Duodenal mucosa (tissue), 2 donors: ENCODE measurements around the gene RASGEF1C.

ENCODE experiments used
- H3K27ac ChIP-seq: one replicate; pipeline ENCODE4 v1.7.0; 2013; ENCODE audit warnings: low read depth, low read length
- H3K27me3 ChIP-seq, 2 donors: one replicate each; pipeline ENCODE4 v1.7.0; 2013; ENCODE audit warnings: low read length in 2 of 2, control low read depth in 1 of 2; ENCODE audit not compliant: insufficient read depth in 2 of 2, control insufficient read depth in 1 of 2
- H3K36me3 ChIP-seq, 2 donors: one replicate each; pipeline ENCODE4 v1.7.0; 2013; ENCODE audit warnings: low read length in 2 of 2, control low read depth in 1 of 2; ENCODE audit not compliant: insufficient read depth in 2 of 2, control insufficient read depth in 1 of 2
- H3K4me1 ChIP-seq, 2 donors: one replicate each; pipeline ENCODE4 v1.7.0; 2013; ENCODE audit warnings: low read length in 2 of 2, control low read depth in 1 of 2; ENCODE audit not compliant: insufficient read depth in 2 of 2, control insufficient read depth in 1 of 2
- H3K4me3 ChIP-seq, 2 donors: one replicate each; pipeline ENCODE4 v1.7.0; 2013; ENCODE audit warnings: low read length in 2 of 2, low read depth in 1 of 2
- H3K9ac ChIP-seq, 2 donors: one replicate each; pipeline ENCODE4 v1.7.0; 2013; ENCODE audit warnings: low read length in 2 of 2, low read depth in 1 of 2
- H3K9me3 ChIP-seq, 2 donors: one replicate each; pipeline ENCODE4 v1.7.0; 2013; ENCODE audit warnings: low read length in 2 of 2, control low read depth in 1 of 2; ENCODE audit not compliant: control insufficient read depth in 1 of 2

Gene RASGEF1C

DNA sequence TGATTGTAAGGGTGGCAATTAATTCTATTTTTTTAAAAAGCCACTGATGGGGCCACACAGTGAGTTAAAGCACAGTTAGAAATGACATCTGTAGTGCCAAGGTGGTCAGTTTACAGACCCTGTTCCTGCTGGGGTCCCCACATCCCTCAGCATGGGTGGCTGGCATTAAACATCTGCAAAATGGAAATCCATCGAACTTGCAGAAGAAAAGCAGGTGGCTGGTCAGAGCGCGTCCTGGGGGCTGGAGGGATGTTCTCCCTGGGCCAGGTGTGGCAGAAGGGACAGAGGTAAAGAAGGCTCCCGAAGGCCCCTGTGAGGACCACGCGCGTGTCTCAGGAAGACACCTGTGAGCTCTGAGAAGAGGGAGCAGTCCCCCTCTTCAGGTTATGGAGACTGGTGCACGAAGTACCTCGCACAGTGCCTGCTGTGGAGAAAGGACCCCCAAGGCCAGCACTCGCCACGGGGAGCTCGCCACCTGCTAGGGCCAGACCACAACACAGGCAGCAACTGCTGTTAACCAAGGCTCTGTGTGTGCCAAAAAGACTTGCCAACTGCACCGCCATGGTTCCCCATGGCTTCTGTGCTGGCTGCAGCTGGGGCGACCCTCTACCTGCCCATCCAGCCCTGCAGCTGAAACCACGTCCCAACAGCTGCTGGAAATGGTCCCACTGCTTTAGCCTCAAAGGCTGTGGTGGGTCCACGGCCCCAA, 65.2 kb downstream of the RASGEF1C start:
- Histone ChIP-seq H3K9me3 (peaks cover 0 to 5% of the 10 kb centered on the region in 2 donors), H3K9ac (no peak overlapping the region), H3K27me3 (no peaks in the 10 kb centered on the region), H3K27ac (no peak overlapping the region), H3K4me3 (no peak overlapping the region), H3K36me3 (no peaks in the 10 kb centered on the region), H3K4me1 (no peaks in the 10 kb centered on the region)

DNA sequence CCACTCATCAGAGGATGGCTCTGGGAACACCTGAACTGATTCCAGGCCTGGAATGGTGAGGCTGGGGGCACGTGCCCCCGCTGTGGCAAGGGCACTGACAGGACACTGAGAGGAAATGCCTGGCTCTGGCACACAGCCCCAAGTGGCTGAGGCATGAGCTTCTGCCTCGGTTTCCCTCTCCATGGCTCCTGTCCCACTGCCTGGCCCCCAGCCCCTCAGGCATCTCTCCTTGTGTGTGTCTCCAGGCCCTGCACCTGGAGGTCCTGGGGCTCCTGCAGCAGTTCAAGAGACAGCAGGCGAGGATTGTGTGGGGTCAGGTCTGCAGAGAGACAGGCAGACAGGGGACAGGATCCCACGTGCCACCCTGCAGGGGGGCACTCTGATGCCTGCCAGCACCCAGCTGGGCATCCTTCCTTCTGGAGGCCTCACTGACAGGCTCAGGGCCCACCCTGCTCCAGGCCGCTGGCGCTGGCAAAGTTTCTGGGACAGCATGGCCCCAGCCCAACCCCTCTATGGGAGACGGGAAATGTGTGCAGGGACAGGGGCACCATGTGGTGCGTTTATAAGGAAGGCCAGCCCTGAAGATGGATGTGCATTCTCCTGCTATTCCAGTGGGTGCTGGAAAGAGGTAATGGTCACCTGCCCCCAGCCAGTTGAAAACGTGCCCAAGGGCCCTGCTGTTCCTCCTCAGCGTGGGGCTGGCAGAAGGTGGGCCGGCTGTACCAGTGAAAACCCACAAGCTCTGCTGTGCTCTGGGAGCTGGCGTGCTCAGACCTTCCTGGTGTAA, 66.0 kb downstream of the RASGEF1C start:
- H3K9me3 ChIP-seq: peaks cover 0 to 5% of the 10 kb centered on the region in 2 donors
- no peaks in the 10 kb centered on the region for H3K36me3 ChIP-seq
- H3K4me1 ChIP-seq: no peaks in the 10 kb centered on the region
- H3K27ac ChIP-seq: no peak overlapping the region
- H3K27me3 ChIP-seq: no peaks in the 10 kb centered on the region
- H3K4me3 ChIP-seq: no peak overlapping the region
- no peak overlapping the region for H3K9ac ChIP-seq

DNA sequence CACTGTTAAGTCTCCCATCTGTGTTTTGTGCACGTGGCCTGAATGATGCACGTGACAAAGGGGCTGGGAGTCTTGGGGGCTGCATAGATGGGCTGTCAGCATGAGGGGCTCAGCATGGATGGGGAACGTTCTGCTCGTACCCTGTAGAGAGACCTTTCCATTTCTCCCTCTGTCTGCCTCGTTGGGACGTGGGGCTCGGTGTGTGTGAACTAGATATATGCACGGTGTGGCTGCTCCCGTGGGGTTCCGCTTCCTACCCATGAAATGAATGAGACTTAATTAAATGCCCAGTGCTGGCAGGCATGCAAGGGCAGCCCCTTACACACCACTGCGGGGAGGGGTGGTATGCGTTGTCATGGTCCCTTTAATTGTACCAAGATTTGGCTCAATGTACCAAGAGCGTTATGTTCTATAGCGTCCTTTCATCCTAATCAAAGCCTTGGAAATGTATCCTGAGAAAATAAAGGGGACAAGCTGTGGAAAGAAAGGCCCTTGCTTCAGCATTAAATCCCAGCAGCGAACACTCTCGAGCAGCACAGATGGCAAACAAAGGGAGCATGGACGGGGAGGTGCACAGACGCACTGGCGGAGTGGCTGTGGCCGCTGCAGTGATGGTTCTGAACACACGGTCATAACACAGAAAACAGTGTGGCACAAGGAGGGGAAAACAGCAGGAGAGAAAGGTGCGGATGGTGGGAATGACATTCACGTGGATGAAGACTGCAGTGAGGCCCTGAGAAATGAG, 66.8 kb downstream of the RASGEF1C start:
- Histone ChIP-seq H3K36me3 (no peaks in the 10 kb centered on the region), H3K27ac (no peak overlapping the region), H3K27me3 (no peaks in the 10 kb centered on the region), H3K9me3 (peaks cover 0 to 5% of the 10 kb centered on the region in 2 donors), H3K4me1 (no peaks in the 10 kb centered on the region), H3K4me3 (no peak overlapping the region), H3K9ac (no peak overlapping the region)

DNA sequence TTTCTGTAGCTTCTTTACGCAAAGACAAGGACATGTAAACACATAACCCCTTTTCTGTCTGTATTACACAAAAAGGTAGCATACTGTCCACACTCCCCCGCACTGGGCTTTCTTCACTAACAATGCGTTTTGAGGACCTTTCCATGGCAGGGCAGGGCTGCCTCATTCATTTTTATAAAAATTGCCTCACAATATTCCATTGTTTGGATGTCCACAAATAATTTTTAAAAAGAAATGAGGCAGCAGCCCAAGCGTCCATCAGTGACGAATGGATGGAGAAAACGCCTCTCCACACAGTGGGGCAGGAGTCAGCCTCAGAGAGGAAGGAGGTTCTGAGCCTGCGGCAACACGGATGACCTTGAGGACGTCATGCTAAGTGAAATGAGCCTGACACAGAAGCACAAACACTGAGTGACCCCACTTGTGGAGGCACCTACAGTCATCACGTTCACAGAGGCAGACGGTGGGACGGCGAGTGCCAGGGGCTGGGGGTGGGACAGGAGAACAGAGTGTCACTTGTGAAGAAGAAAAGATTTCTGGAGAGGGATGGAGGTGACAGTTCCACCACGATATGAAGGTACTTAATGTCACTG, 67.8 kb downstream of the RASGEF1C start:
- H3K36me3 ChIP-seq: no peaks in the 10 kb centered on the region
- H3K9me3 ChIP-seq: peaks cover 0 to under 1% of the 10 kb centered on the region in 2 donors
- no peak overlapping the region for H3K27ac ChIP-seq
- H3K4me1 ChIP-seq: no peaks in the 10 kb centered on the region
- no peaks in the 10 kb centered on the region for H3K27me3 ChIP-seq
- no peak overlapping the region for H3K9ac ChIP-seq
- H3K4me3 ChIP-seq: no peak overlapping the region

DNA sequence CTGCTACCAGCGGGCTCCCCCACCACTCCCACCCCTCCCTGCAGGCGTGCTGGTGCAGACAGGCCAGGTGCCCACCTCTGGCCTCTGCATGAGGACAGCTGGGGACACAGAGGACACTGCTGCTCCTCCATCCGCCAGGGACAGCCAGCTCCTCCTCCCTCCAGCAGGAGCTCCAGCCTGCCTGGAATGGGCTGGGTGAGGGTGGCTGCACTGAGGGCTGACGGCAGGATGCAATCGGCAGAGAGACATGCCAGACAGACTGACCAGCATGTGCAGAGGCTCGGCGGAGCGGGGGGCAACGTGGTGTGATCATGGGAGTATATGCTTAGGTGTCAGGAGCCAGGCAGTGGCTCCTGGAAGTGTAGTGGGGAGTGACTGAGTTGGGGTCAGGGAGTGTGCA, 68.4 kb downstream of the RASGEF1C start:
- Histone ChIP-seq H3K36me3 (no peaks in the 10 kb centered on the region), H3K4me1 (no peaks in the 10 kb centered on the region), H3K27ac (no peak overlapping the region), H3K27me3 (no peaks in the 10 kb centered on the region), H3K9me3 (no peaks in the 10 kb centered on the region), H3K4me3 (no peak overlapping the region), H3K9ac (no peak overlapping the region)

DNA sequence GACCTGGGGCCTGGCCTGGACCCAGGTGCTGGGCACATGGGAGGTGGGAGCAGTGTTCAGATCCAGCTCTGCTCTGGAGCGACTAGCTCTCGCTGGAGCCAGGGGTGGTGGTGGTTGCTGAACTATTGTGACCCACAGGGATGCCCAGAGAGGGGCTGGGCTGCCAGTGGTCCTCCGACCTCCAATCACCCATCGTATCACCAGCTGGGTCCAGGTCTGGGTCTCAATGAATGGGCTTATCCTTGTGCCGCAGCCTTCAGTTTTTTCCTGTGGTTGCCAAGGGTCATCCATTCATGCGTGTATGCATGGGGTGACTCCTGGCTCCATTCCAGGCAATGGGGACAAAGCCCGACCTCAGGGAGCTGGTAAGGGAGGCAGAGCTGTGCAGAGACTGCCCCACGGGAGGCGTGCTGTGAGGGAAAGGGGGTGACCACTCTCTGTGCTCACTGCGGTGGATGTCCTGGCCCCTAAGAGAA, 68.9 kb downstream of the RASGEF1C start:
- H3K4me3 ChIP-seq: no peak overlapping the region
- no peaks in the 10 kb centered on the region for H3K9me3 ChIP-seq
- no peaks in the 10 kb centered on the region for H3K4me1 ChIP-seq
- H3K9ac ChIP-seq: no peak overlapping the region
- no peak overlapping the region for H3K27ac ChIP-seq
- no peaks in the 10 kb centered on the region for H3K27me3 ChIP-seq
- H3K36me3 ChIP-seq: no peaks in the 10 kb centered on the region

DNA sequence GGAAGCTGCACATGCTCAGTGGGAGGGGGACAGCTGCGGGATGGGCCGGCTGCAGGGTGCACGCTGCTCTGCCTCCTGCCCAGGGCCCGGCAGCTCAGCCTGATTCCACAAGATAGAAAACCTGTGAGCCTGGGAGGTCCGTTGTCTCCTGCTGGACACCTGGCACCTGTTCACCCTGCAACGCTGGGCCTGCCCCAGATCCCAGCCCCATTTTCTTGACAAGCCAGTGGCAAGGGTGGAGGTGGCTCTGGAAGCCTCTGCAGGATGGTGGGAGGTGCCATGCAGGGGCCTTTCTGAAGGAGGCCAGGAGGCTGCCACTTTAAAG, 69.3 kb downstream of the RASGEF1C start:
- Histone ChIP-seq H3K9me3 (no peaks in the 10 kb centered on the region), H3K27ac (no peak overlapping the region), H3K36me3 (no peaks in the 10 kb centered on the region), H3K9ac (no peak overlapping the region), H3K4me3 (no peak overlapping the region), H3K4me1 (no peaks in the 10 kb centered on the region), H3K27me3 (no peaks in the 10 kb centered on the region)

DNA sequence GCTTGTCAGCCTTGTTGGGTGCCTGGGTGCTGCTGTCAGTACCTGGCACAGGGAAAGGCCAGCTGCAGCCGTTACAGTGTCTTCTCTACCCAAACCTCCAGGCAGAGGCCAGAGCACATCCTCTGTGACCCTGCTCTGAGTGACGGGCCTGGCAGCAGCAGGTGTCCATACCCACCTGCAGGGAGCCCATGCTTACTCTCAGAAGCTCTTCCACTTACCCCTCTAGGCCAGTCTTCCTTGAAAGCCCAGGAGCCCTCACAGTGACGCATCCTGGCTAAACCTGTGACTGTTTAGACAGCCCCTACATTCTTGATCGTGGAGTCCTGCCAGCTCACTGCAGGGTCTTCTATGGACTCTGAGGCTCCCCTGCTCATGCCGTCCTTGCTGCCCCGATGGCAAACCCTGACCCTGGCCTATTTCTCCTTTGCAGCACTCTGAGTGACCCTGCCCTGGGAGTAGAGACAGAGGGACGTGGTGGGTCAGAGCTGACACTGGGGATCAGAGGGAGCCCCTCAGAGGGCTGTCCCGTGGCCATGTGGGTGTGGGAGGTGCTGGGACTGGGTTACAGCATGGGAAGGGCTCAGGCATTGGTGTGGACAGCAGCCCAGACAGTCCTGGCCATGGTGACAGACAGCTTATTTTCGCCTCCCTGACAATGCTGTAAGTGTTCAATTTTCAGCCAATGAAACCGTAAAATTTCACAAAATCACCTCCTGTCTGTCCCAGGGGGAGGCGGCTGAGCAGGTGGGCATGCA, 69.9 kb downstream of the RASGEF1C start:
- Histone ChIP-seq H3K4me1 (no peaks in the 10 kb centered on the region), H3K9ac (no peak overlapping the region), H3K9me3 (no peaks in the 10 kb centered on the region), H3K36me3 (no peaks in the 10 kb centered on the region), H3K27ac (no peak overlapping the region), H3K4me3 (no peak overlapping the region), H3K27me3 (no peaks in the 10 kb centered on the region)

DNA sequence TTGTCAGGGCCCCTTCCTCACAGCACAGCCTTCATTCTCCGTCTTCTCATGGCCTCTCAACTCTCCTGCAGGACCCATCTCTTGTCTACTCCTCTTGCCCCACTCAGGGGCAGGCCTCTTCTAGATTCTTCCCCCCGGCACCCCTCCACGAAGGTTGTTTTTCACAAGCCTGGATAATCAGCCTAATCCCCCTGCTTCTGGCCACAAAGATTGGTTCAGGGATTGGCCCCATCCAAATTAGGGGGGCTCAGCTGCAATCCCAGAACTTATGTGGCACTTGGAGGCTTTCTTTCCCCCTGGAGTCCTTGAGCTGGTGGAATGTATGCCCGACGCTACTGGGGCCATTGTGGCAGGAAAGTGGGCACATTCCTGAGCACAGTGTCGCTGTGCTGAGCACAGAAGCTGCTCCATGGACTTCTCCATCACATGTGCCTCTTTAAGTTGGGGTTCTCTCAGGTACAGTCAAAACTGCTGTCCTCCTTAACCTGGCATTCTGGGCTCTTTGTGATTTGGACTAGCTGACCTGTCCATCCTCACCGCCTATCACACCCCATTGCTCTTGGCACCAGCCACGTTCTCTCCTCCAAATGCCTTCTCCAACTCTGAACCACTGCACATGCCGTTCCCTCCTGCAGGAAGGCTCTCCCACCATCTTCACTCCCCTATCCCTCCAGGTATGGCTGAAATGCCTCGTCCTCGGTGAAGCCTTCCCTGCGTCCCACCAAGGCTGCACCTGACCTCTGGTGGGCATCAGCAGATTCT, 70.6 kb downstream of the RASGEF1C start:
- H3K27me3 ChIP-seq: no peaks in the 10 kb centered on the region
- H3K9me3 ChIP-seq: no peaks in the 10 kb centered on the region
- H3K4me3 ChIP-seq: no peak overlapping the region

More for the DNA sequence above, 70.6 kb downstream of the RASGEF1C start:
- H3K36me3 ChIP-seq: no peaks in the 10 kb centered on the region
- H3K27ac ChIP-seq: no peak overlapping the region
- H3K4me1 ChIP-seq: no peaks in the 10 kb centered on the region
- no peak overlapping the region for H3K9ac ChIP-seq
